ENCODE measurements around the gene SNHG17. TPM values are rescaled to one million over a fixed set of nuclear protein-coding genes. Genes with fewer than 3 reads are reported as not detected.
A peak's percentile ranks its signal among the peaks of the same experiment; 100 is the strongest.

The SNHG17 gene
- total RNA-seq, result 62.6 and 75.2 TPM in 2 replicates

GRCh38 chr20:38434770-38435554 lies at the start of gene SNHG17:
Gene SNHG17 (minus strand): TSS chr20:38435328.
- peaks cover 35% of the 10 kb centered on the region for H3K4me1 Mint-ChIP-seq
- peaks cover 12% of the 10 kb centered on the region for H3K27me3 Mint-ChIP-seq
- peak; percentile 89 for ATAC-seq (ENCODE audit: low read depth)
- peak within 1 kb of the TSS; percentile 96 for H3K4me3 Mint-ChIP-seq
- peaks cover 47% of the 10 kb centered on the region for H3K36me3 Mint-ChIP-seq (ENCODE audit: low read depth)
- DNase-seq, result peak; percentile 85
- CTCF ChIA-PET, result interaction anchor here (0.7 to 2.9 kb wide), 11 partner anchors 8 to 402 kb away, joined by 3 to 102 read pairs (median 3); partner anchors contain the start of genes RALGAPB, RPRD1B and TTI1
- POLR2A ChIA-PET, result interaction anchor here (0.5 to 4.6 kb wide), 13 partner anchors 9 to 1256 kb away, joined by 3 to 239 read pairs (median 4); partner anchors contain the start of genes ACTR5, DHX35, MROH8 and RALGAPB
- peak; percentile 79 for TF ChIP-seq CTCF (IDR thresholded peaks at IDR 0.05)
- H3K9me3 Mint-ChIP-seq, result no peaks in the 10 kb centered on the region
- intact Hi-C loops (cut with micrococcal nuclease), result loop anchor here (1.0 to 10.0 kb wide), 3 partner anchors 11 to 400 kb away; partner anchors contain the start of genes RALGAPB, RPRD1B and TTI1
- H3K27ac Mint-ChIP-seq, result peak within 1 kb of the TSS; percentile 93

- peaks cover 28% of the 10 kb centered on the region for H3K36me3 Mint-ChIP-seq (ENCODE audit: low read depth)
These were observed 44.5 kb upstream of the SNHG17 start for GRCh38 chr20:38479596-38479995.

GRCh38 chr20:38477747-38478146 lies 42.6 kb upstream of the SNHG17 start:
- H3K27ac Mint-ChIP-seq, result no peak overlapping the region
- CTCF ChIA-PET, result no interaction called here
- H3K36me3 Mint-ChIP-seq (ENCODE audit: low read depth), result peaks cover 19% of the 10 kb centered on the region
- H3K4me3 Mint-ChIP-seq, result no peak overlapping the region
- intact Hi-C loops (cut with micrococcal nuclease), result no loop called here
- H3K4me1 Mint-ChIP-seq, result peaks cover 48% of the 10 kb centered on the region
- POLR2A ChIA-PET, result no interaction called here
- H3K9me3 Mint-ChIP-seq, result no peaks in the 10 kb centered on the region
- no peaks in the 10 kb centered on the region for H3K27me3 Mint-ChIP-seq
- ATAC-seq (ENCODE audit: low read depth) (no peak), DNase-seq (no peak)
- no peak for TF ChIP-seq CTCF (IDR thresholded peaks at IDR 0.05)

More at GRCh38 chr20:38479596-38479995, 44.5 kb upstream of the SNHG17 start:
- H3K27me3 Mint-ChIP-seq, result no peaks in the 10 kb centered on the region
- no peaks in the 10 kb centered on the region for H3K9me3 Mint-ChIP-seq
- ChIA-PET CTCF (no interaction called here), POLR2A (no interaction called here)
- ATAC-seq (ENCODE audit: low read depth) (no peak), DNase-seq (no peak)
- intact Hi-C loops (cut with micrococcal nuclease), result no loop called here
- H3K4me3 Mint-ChIP-seq, result no peak overlapping the region
- peaks cover 37% of the 10 kb centered on the region for H3K4me1 Mint-ChIP-seq
- no peak for TF ChIP-seq CTCF (IDR thresholded peaks at IDR 0.05)
- no peak overlapping the region for H3K27ac Mint-ChIP-seq

GRCh38 chr20:38473367-38473795 lies 38.3 kb upstream of the SNHG17 start:
- Mint-ChIP-seq H3K27ac (peak overlapping the region; percentile 56), H3K27me3 (no peaks in the 10 kb centered on the region), H3K9me3 (no peaks in the 10 kb centered on the region), H3K4me3 (peak overlapping the region; percentile 91), H3K4me1 (peaks cover 44% of the 10 kb centered on the region), H3K36me3 (ENCODE audit: low read depth) (peaks cover 11% of the 10 kb centered on the region)
- POLR2A ChIA-PET, result interaction anchor here (1.1 to 2.7 kb wide), 4 partner anchors 11 to 42 kb away, joined by 4 to 45 read pairs (median 17); partner anchors contain the start of gene SNHG17
- no peak for TF ChIP-seq CTCF (IDR thresholded peaks at IDR 0.05)
- ATAC-seq (ENCODE audit: low read depth) (no peak), DNase-seq (no peak)
- CTCF ChIA-PET, result interaction anchor here (1.1 to 3.8 kb wide), 3 partner anchors 26 to 41 kb away, joined by 3 to 33 read pairs (median 17); partner anchors contain the start of gene SNHG17
- intact Hi-C loops (cut with micrococcal nuclease), result loop anchor here (5.0 kb wide), 1 partner anchor 489 kb away; the partner anchor contains the start of gene DHX35
